H1 (cell line): Measurements from ENCODE around the gene RPTOR. TPM values are rescaled to one million over a fixed set of nuclear protein-coding genes. Genes with fewer than 3 reads are reported as not detected.

Experiments
- CTCF ChIA-PET: fragments of 300-600 bp; sonication (Branson Sonifier 250); formaldehyde crosslinking; loops from one replicate; lab custom pipeline; 2021; ENCODE audit not compliant: partially characterized antibody; lab: Charles Lee
- POLR2A ChIA-PET: fragments of 300-600 bp; sonication (Branson Sonifier 250); formaldehyde crosslinking; loops from one replicate; lab custom pipeline; 2021; ENCODE audit warnings: inconsistent platforms; ENCODE audit not compliant: partially characterized antibody; lab: Charles Lee
- DNase-seq, 2 experiments: peaks; one replicate each; pipeline versions ENCODE4 v3.0.0 to v3.0.0-alpha.2; 2010 to 2022; ENCODE audit warnings: low spot score in 2 of 2, low read depth in 1 of 2, mixed read lengths in 1 of 2
- FAIRE-seq: peaks from 2 replicates; lab custom pipeline; 2011; peaks lifted over from hg19 to GRCh38; lab: Jason Lieb, UNC
- H2AFZ ChIP-seq: 2 replicates; pipeline ENCODE4 v1.8.1; 2012; ENCODE audit warnings: low read length, inconsistent platforms
- H2AK5ac ChIP-seq: 2 replicates; pipeline ENCODE4 v1.6.1; 2013; ENCODE audit warnings: low read depth, low read length
- H2BK120ac ChIP-seq: replicated peaks from 2 replicates; pipeline ENCODE3; 2013; ENCODE audit warnings: low read depth, low read length, inconsistent platforms
- H2BK12ac ChIP-seq: 2 replicates; pipeline ENCODE4 v1.6.1; 2013; ENCODE audit warnings: low read depth, low read length
- H2BK15ac ChIP-seq: 2 replicates; pipeline ENCODE4 v1.6.1; 2013; ENCODE audit warnings: low read length
- H2BK20ac ChIP-seq: 2 replicates; pipeline ENCODE4 v1.6.1; 2013; ENCODE audit warnings: low read length
- H2BK5ac ChIP-seq: 2 replicates; pipeline ENCODE4 v1.6.1; 2013; ENCODE audit warnings: low read depth, low read length
- H3K14ac ChIP-seq: 2 replicates; pipeline ENCODE4 v1.6.1; 2013; ENCODE audit warnings: inconsistent platforms; ENCODE audit not compliant: insufficient read length
- H3K18ac ChIP-seq: 2 replicates; pipeline ENCODE4 v1.6.1; 2013; ENCODE audit warnings: low read length; ENCODE audit errors: extremely low read depth
- H3K23ac ChIP-seq: 2 replicates; pipeline ENCODE4 v1.6.1; 2013; ENCODE audit warnings: inconsistent platforms; ENCODE audit not compliant: insufficient read length
- H3K23me2 ChIP-seq: 2 replicates; pipeline ENCODE4 v1.6.1; 2013; ENCODE audit warnings: low read depth, low read length
- H3K27ac ChIP-seq: 2 replicates; pipeline ENCODE4 v1.6.1; 2011; ENCODE audit warnings: low read depth, low read length, inconsistent platforms
- H3K27me3 ChIP-seq, 4 experiments: replicated peaks in 1 of 4; 1 replicate in 1 of 4; 2 replicates in 3 of 4; pipeline versions ENCODE4 v1.6.1 to v1.8.1; 2011 to 2013; ENCODE audit warnings: low read length in 3 of 4, mild to moderate bottlenecking in 3 of 4, inconsistent platforms in 2 of 4, mixed read lengths in 2 of 4, moderate library complexity in 1 of 4; ENCODE audit not compliant: control insufficient read depth in 3 of 4, insufficient read depth in 3 of 4; ENCODE audit errors: extremely low read depth in 1 of 4
- H3K36me3 ChIP-seq, 4 experiments: 2 replicates each; pipeline versions ENCODE4 v1.6.1 to v1.8.1; 2011 to 2013; ENCODE audit warnings: mild to moderate bottlenecking in 4 of 4, low read length in 3 of 4, moderate library complexity in 2 of 4, control low read depth in 1 of 4, inconsistent platforms in 1 of 4; ENCODE audit not compliant: insufficient read depth in 4 of 4, control insufficient read depth in 2 of 4
- H3K4ac ChIP-seq: replicated peaks from 2 replicates; pipeline ENCODE3; 2013; ENCODE audit warnings: low read length, low read depth, mixed read lengths, inconsistent platforms; ENCODE audit not compliant: insufficient read length
- H3K4me1 ChIP-seq, 4 experiments: replicated peaks in 1 of 4; 1 replicate in 1 of 4; 2 replicates in 3 of 4; pipeline versions ENCODE4 v1.6.1 to v1.8.1; 2011 to 2013; ENCODE audit warnings: low read length in 3 of 4, inconsistent platforms in 2 of 4, mixed read lengths in 1 of 4; ENCODE audit not compliant: insufficient read depth in 4 of 4, control insufficient read depth in 3 of 4
- H3K4me2 ChIP-seq, 2 experiments: 2 replicates each; pipeline versions ENCODE4 v1.6.1 to v1.8.1; 2011 to 2013; ENCODE audit warnings: low read depth in 2 of 2, low read length in 2 of 2, control low read depth in 1 of 2, inconsistent platforms in 1 of 2, mild to moderate bottlenecking in 1 of 2; ENCODE audit not compliant: insufficient read depth in 1 of 2
- H3K4me3 ChIP-seq, 4 experiments: fragments of 200-600, 300-600 bp in 1 of 4; sonication (generic), shearing (Covaris generic), sonication (Bioruptor Twin) in 1 of 4; 2 replicates each; pipeline versions ENCODE4 v1.5.1 to v1.8.1; 2011 to 2016; ENCODE audit warnings: low read length in 4 of 4, low read depth in 3 of 4, control low read depth in 2 of 4, inconsistent platforms in 2 of 4, mild to moderate bottlenecking in 2 of 4, mixed read lengths in 1 of 4, moderate library complexity in 1 of 4; ENCODE audit not compliant: insufficient read depth in 2 of 4; ENCODE audit errors: extremely low read depth in 1 of 4
- H3K56ac ChIP-seq: replicated peaks from 2 replicates; pipeline ENCODE3; 2013; ENCODE audit warnings: low read depth, mild to moderate bottlenecking, mixed read lengths, low read length, inconsistent platforms; ENCODE audit not compliant: insufficient read length
- H3K79me1 ChIP-seq: 2 replicates; pipeline ENCODE4 v1.6.1; 2013; ENCODE audit warnings: low read depth, low read length, control low read depth
- H3K79me2 ChIP-seq, 2 experiments: 2 replicates each; pipeline versions ENCODE4 v1.6.1 to v1.8.1; 2012 to 2013; ENCODE audit warnings: low read length in 2 of 2, mild to moderate bottlenecking in 2 of 2, inconsistent platforms in 1 of 2; ENCODE audit not compliant: insufficient read depth in 2 of 2, control insufficient read depth in 1 of 2
- H3K9ac ChIP-seq, 4 experiments: replicated peaks in 1 of 4; 1 replicate in 1 of 4; 2 replicates in 3 of 4; pipeline versions ENCODE4 v1.6.1 to v1.8.1; 2011 to 2013; ENCODE audit warnings: low read depth in 3 of 4, low read length in 3 of 4, control low read depth in 2 of 4, mild to moderate bottlenecking in 2 of 4, moderate library complexity in 2 of 4, inconsistent platforms in 1 of 4; ENCODE audit errors: extremely low read depth in 1 of 4
- H3K9me3 ChIP-seq, 2 experiments: 2 replicates each; pipeline versions ENCODE4 v1.6.1 to v1.8.1; 2012 to 2013; ENCODE audit warnings: mild to moderate bottlenecking in 2 of 2, moderate library complexity in 2 of 2, control low read depth in 1 of 2, inconsistent platforms in 1 of 2, low read depth in 1 of 2, low read length in 1 of 2, mixed read lengths in 1 of 2; ENCODE audit not compliant: insufficient read depth in 2 of 2
- H4K20me1 ChIP-seq, 2 experiments: replicated peaks in 1 of 2; 2 replicates each; pipeline versions ENCODE3 to v1.8.1; 2011 to 2013; ENCODE audit warnings: inconsistent platforms in 2 of 2, low read length in 2 of 2, mild to moderate bottlenecking in 1 of 2; ENCODE audit not compliant: insufficient read depth in 2 of 2, control insufficient read depth in 1 of 2
- H4K5ac ChIP-seq: 2 replicates; pipeline ENCODE4 v1.6.1; 2013; ENCODE audit warnings: low read length, low read depth, mixed read lengths, inconsistent platforms; ENCODE audit not compliant: insufficient read length
- H4K8ac ChIP-seq: 2 replicates; pipeline ENCODE4 v1.8.0; 2013; ENCODE audit warnings: mild to moderate bottlenecking, moderate library complexity, low read length, inconsistent platforms; ENCODE audit not compliant: insufficient read depth; ENCODE audit errors: extremely low read depth
- H4K91ac ChIP-seq: replicated peaks from 2 replicates; pipeline ENCODE3; 2013; ENCODE audit warnings: low read length, mixed read lengths, inconsistent platforms; ENCODE audit not compliant: insufficient read length
- BACH1 ChIP-seq: IDR thresholded peaks from 2 replicates; pipeline ENCODE4 v1.6.1; 2012; ENCODE audit warnings: low read length, improper control_type of control experiment
- E2F6 ChIP-seq: IDR thresholded peaks from 2 replicates; pipeline ENCODE4 v1.6.1; 2012; ENCODE audit warnings: inconsistent platforms
- KDM1A ChIP-seq: fragments of 200-600, 300-600 bp; sonication (generic); IDR thresholded peaks from 2 replicates; pipeline ENCODE4 v1.7.1; 2016; ENCODE audit warnings: mild to moderate bottlenecking, low read length, borderline replicate concordance
- MAFK ChIP-seq: IDR thresholded peaks from 2 replicates; pipeline ENCODE4 v1.6.1; 2012; ENCODE audit warnings: low read depth, mild to moderate bottlenecking, improper control_type of control experiment, low read length
- WGBS, 2 experiments: shearing (Covaris generic) in 1 of 2; methylation state at CpG; one replicate each; pipeline versions ENCODE4 v1.1.6 to v1.1.7; 2013 to 2015; ENCODE audit warnings: low lambda C conversion rate in 2 of 2, mixed read lengths in 2 of 2, inconsistent platforms in 1 of 2, low coverage in 1 of 2, missing lambda C conversion rate in 1 of 2; ENCODE audit not compliant: insufficient replicate concordance in 2 of 2, insufficient coverage in 1 of 2, insufficient read length in 1 of 2; ENCODE audit errors: extremely low coverage in 1 of 2, missing lambda C conversion rate in 1 of 2; 5-methylcytosine and 5-hydroxymethylcytosine counted together
- polyA plus RNA-seq, 7 experiments: library from polyadenylated mRNA; depleted of rRNA in 3 of 7; stranded (reverse) in 5 of 7; unstranded in 2 of 7; fragments of >200 nt in 5 of 7; fragments of 200-250 nt in 2 of 7; gene quantifications; 1 replicate in 5 of 7; 2 replicates in 1 of 7; 4 replicates in 1 of 7; pipeline versions ENCODE4 v1.2.1 to v1.2.3, GENCODE V29; 2011 to 2013; ENCODE audit warnings: missing spikeins in 2 of 7, mixed read lengths in 2 of 7
- total RNA-seq: library from RNA; stranded (reverse); fragmentation: NEBNext Ultra II Directional; extraction: Animal tissue kit (Norgen Biotek cat#: 25700); gene quantifications from 2 replicates; pipeline ENCODE4 v1.2.1, GENCODE V29; 2021

RPTOR gene
- total and polyA plus RNA-seq, 2 of the 8 experiments (the other 6 are each of a cell fraction or from before 2014, with no cell fraction given) = 6.9 to 28.7 TPM

- CTCF ChIA-PET = interaction anchor here (0.6 to 1.5 kb wide), 5 partner anchors 12 to 231 kb away, joined by 3 to 4 read pairs (median 3); no protein-coding TSS in a partner anchor
These were observed 194.5 kb downstream of the RPTOR start for GRCh38 chr17:80738987-80739730.

More at GRCh38 chr17:80738987-80739730, 194.5 kb downstream of the RPTOR start:
- Histone ChIP-seq H3K23me2 (peaks cover 3% of the 10 kb centered on the region; the same call in 1 of the 2 replicates), H2AK5ac (no peak overlapping the region), H4K8ac (no peak overlapping the region), H3K79me1 (peaks cover 2% of the 10 kb centered on the region; the same call in 1 of the 2 replicates), H3K18ac (no peak overlapping the region), H3K4me3 (no peak overlapping the region), H4K91ac (no peak overlapping the region), H3K27me3 (no peaks in the 10 kb centered on the region), H3K4ac (no peak overlapping the region), H2BK12ac (no peak overlapping the region), H3K14ac (no peak overlapping the region), H3K9me3 (peaks cover 9 to 10% of the 10 kb centered on the region in 2 experiments; a peak in 3 of 4 replicates), H2BK120ac (no peak overlapping the region), H3K4me2 (no peak overlapping the region), H3K9ac (peak overlapping the region in 1 of 4 experiments; percentile 9; a peak in 1 of 7 replicates), H3K27ac (no peak overlapping the region), H2BK5ac (no peak overlapping the region), H3K4me1 (peaks cover 0 to 2% (median 0%) of the 10 kb centered on the region in 4 experiments; a peak in 2 of 7 replicates), H4K20me1 (no peaks in the 10 kb centered on the region), H2BK15ac (no peak overlapping the region), H3K36me3 (peaks cover 0 to 3% (median 0%) of the 10 kb centered on the region in 4 experiments; a peak in 2 of 8 replicates), H2AFZ (no peak overlapping the region), H3K56ac (no peak overlapping the region), H4K5ac (no peak overlapping the region), H3K23ac (no peak overlapping the region), H2BK20ac (no peak overlapping the region)
- 94% methylated on average over 21 of the region's 21 CpGs; no CpG with 5 or more reads in 1 of the 2 experiments for WGBS, 2 experiments
- POLR2A ChIA-PET = no interaction called here
- FAIRE-seq (no peak), DNase-seq (no peak)
- TF ChIP-seq MAFK (no peak), E2F6 (no peak), KDM1A (no peak), BACH1 (no peak)
- TF ChIP-seq, all 59 proteins: peak for 0
- no peaks in the 10 kb centered on the region; a peak in 1 of 4 replicates for H3K79me2 ChIP-seq
